Smooth muscle cell (in vitro differentiated cells): Measurements from ENCODE around the gene ERC1. TPM values are rescaled to one million over a fixed set of nuclear protein-coding genes. Genes with fewer than 3 reads are reported as not detected.

Source experiments
- DNase-seq: peaks from one replicate; lab custom pipeline; 2025; ENCODE audit not compliant: unreplicated experiment; lab: John Stamatoyannopoulos, UW
- H2AFZ ChIP-seq: fragments of 200-600 bp; sonication (generic); 2 replicates; pipeline ENCODE4 v1.6.0; 2016; ENCODE audit warnings: antibody characterized with exemption, low read depth, mild to moderate bottlenecking
- H3F3A ChIP-seq: fragments of 200-600 bp; sonication (generic); 2 replicates; pipeline ENCODE4 v1.6.0; 2017; ENCODE audit warnings: antibody characterized with exemption, low read depth
- H3K27ac ChIP-seq: fragments of 200-600 bp; sonication (generic); 2 replicates; pipeline ENCODE4 v1.5.1; 2016; ENCODE audit warnings: low read depth, mild to moderate bottlenecking
- H3K27me3 ChIP-seq: fragments of 200-600 bp; sonication (generic); 2 replicates; pipeline ENCODE4 v1.6.1; 2016; ENCODE audit warnings: low read depth, mild to moderate bottlenecking
- H3K36me3 ChIP-seq: fragments of 200-600 bp; sonication (generic); 2 replicates; pipeline ENCODE4 v1.5.1; 2016; ENCODE audit warnings: low read depth
- H3K4me1 ChIP-seq: fragments of 200-600 bp; sonication (generic); 2 replicates; pipeline ENCODE4 v1.5.1; 2016; ENCODE audit warnings: low read depth
- H3K4me2 ChIP-seq: fragments of 200-600 bp; sonication (generic); 2 replicates; pipeline ENCODE4 v1.6.0; 2016; ENCODE audit warnings: mild to moderate bottlenecking
- H3K4me3 ChIP-seq: fragments of 200-600 bp; sonication (generic); 2 replicates; pipeline ENCODE4 v1.5.1; 2016; ENCODE audit warnings: mild to moderate bottlenecking
- H3K79me2 ChIP-seq: fragments of 200-600 bp; sonication (generic); 2 replicates; pipeline ENCODE4 v1.6.0; 2016; ENCODE audit warnings: low read depth, mild to moderate bottlenecking
- H3K9ac ChIP-seq: fragments of 200-600 bp; sonication (generic); 2 replicates; pipeline ENCODE4 v1.6.0; 2016; ENCODE audit warnings: low read depth
- H3K9me3 ChIP-seq: fragments of 200-600 bp; sonication (generic); replicated peaks from 2 replicates; pipeline ENCODE4 v1.5.1; 2016; ENCODE audit warnings: low read depth
- H4K20me1 ChIP-seq: fragments of 200-600 bp; sonication (generic); 2 replicates; pipeline ENCODE4 v1.6.0; 2016; ENCODE audit warnings: low read depth
- WGBS: methylation state at CpG from one replicate; pipeline ENCODE4 v1.1.7; 2016; ENCODE audit warnings: low lambda C conversion rate; 5-methylcytosine and 5-hydroxymethylcytosine counted together
- polyA plus RNA-seq: library from polyadenylated mRNA; unstranded; fragments of >200 nt; fragmentation: Nextera tagmentation; extraction: Ambion mirVana; gene quantifications from 2 replicates; pipeline ENCODE4 v1.2.1, GENCODE V29; 2016
- total RNA-seq: library from RNA; depleted of rRNA; stranded (reverse); fragments of >200 nt; gene quantifications from 2 replicates; pipeline ENCODE4 v1.2.3, GENCODE V29; 2014
- TF ChIP-seq, protein P1 (sequence below): fragments of 200-600 bp; sonication (generic); IDR thresholded peaks from 2 replicates; pipeline ENCODE4 v1.5.1; 2017; ENCODE audit warnings: borderline replicate concordance, mild to moderate bottlenecking, antibody characterized with exemption; ENCODE audit not compliant: insufficient read depth, poor library complexity, severe bottlenecking

ERC1 gene
- total and polyA plus RNA-seq, 2 experiments from 2014 or later, result 13.8 to 17.6 TPM

DNA sequence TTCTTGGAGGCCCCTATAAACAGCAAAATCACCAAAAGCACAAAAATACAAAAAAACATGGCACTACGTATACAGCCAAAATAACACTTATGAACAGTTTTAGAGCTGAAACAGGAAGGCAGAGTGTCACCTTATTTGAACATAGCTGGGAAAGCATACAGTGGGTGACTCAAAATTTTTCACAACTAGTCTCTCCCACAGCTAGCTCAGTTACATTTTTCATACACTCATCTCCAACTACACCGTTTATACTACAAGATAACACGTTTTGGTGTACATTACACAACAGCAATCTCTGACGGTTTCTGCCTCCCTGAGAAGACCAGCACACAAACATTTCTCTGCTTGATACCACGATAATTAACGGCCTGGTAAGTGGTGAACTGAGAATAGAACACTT is 44.4 kb upstream of the ERC1 start:
- H3K79me2 ChIP-seq, result peaks cover 32% of the 10 kb centered on the region
- no peaks in the 10 kb centered on the region for H3F3A ChIP-seq
- no peak overlapping the region for H2AFZ ChIP-seq
- TF ChIP-seq, protein P1, sequence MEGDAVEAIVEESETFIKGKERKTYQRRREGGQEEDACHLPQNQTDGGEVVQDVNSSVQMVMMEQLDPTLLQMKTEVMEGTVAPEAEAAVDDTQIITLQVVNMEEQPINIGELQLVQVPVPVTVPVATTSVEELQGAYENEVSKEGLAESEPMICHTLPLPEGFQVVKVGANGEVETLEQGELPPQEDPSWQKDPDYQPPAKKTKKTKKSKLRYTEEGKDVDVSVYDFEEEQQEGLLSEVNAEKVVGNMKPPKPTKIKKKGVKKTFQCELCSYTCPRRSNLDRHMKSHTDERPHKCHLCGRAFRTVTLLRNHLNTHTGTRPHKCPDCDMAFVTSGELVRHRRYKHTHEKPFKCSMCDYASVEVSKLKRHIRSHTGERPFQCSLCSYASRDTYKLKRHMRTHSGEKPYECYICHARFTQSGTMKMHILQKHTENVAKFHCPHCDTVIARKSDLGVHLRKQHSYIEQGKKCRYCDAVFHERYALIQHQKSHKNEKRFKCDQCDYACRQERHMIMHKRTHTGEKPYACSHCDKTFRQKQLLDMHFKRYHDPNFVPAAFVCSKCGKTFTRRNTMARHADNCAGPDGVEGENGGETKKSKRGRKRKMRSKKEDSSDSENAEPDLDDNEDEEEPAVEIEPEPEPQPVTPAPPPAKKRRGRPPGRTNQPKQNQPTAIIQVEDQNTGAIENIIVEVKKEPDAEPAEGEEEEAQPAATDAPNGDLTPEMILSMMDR, result no peak
- peaks cover 6% of the 10 kb centered on the region for H3K4me1 ChIP-seq
- H3K27me3 ChIP-seq, result no peaks in the 10 kb centered on the region
- 64% methylated on average over 6 of the region's 6 CpGs for WGBS
- H3K27ac ChIP-seq, result peak overlapping the region; percentile 51
- H3K9me3 ChIP-seq, result no peaks in the 10 kb centered on the region
- H3K4me3 ChIP-seq, result no peak overlapping the region
- no peaks in the 10 kb centered on the region for H3K36me3 ChIP-seq
- H4K20me1 ChIP-seq, result no peaks in the 10 kb centered on the region
- no peak overlapping the region for H3K4me2 ChIP-seq
- no peak for DNase-seq
- no peak overlapping the region for H3K9ac ChIP-seq

DNA sequence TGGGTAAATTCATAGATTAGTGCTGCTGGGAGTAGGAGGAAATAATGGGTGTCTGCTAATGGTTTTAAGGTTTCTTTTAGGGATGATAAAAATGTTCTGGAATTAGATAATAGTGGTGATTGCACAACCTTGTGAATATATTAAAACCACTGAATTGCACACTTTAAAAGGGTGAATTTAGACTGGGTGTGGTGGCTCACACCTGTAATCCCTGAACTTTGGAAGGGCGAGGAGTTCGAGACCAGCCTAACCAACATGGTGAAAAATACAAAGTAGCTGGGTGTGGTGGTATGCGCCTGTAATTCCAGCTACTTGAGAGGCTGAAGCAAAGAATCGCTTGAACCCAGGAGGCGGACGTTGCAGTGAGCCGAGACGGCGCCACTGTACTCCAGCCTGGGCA is 42.8 kb upstream of the ERC1 start:
- peak overlapping the region; percentile 88 for H3K27ac ChIP-seq
- no peak overlapping the region for H3K9ac ChIP-seq
- no peaks in the 10 kb centered on the region for H3F3A ChIP-seq
- H3K36me3 ChIP-seq, result no peaks in the 10 kb centered on the region
- H3K79me2 ChIP-seq, result peaks cover 21% of the 10 kb centered on the region
- WGBS, result 91% methylated on average over 9 of the region's 9 CpGs
- H3K4me2 ChIP-seq, result peak overlapping the region; percentile 89
- H3K4me3 ChIP-seq, result peak overlapping the region; percentile 72
- TF ChIP-seq, protein P1, result no peak
- DNase-seq, result no peak
- H2AFZ ChIP-seq, result no peak overlapping the region
- H4K20me1 ChIP-seq, result no peaks in the 10 kb centered on the region
- peaks cover 6% of the 10 kb centered on the region for H3K4me1 ChIP-seq
- H3K9me3 ChIP-seq, result no peaks in the 10 kb centered on the region
- H3K27me3 ChIP-seq, result no peaks in the 10 kb centered on the region

DNA sequence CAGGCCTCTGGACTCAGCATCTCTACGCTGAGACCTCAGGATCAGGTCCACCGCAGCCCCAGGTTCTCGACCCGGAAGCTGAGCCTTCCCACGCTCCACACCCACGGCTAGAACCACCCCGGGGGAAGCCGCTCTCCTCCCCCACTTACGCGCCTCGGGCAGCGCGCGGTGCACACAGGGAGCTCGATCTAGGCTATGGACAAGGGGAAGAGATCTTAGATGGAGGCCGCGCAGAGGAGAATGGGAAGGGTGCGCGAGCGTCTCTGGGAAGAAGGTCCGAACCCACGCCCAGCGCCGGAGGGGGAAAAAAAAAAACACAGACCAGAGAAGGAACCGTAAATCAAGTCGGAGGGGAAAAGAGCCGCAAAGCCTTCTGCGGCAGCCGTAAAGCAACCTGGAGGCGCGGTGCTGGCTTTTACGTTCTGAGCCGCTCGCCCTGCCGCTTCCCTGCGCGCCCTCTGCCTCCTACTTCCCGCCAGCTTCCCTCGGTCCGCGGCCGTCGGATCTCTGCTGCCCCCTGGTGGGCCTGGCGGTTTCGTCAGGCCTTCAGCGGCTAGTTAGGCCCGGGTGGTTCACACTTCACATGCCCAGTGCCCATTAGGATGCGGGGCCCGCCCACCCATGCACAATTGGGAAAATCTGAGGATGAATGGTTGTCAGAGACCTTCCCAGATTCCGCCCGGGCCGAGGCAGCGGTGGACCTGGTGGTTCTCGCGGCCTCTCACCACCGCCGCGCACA is 41.4 kb upstream of the ERC1 start, which contains the start of gene RAD52:
TSS of gene RAD52 (minus strand) at position 242 of the 739 bp plus-strand sequence. CDS start 16,636 bp downstream, outside the sequence.
- DNase-seq, result peak; percentile 90
- no peaks in the 10 kb centered on the region for H4K20me1 ChIP-seq
- H3K4me1 ChIP-seq, result peaks cover 6% of the 10 kb centered on the region
- no peaks in the 10 kb centered on the region for H3K27me3 ChIP-seq
- H3K4me3 ChIP-seq, result peak within 1 kb of the TSS; percentile 72
- H3K9me3 ChIP-seq, result no peaks in the 10 kb centered on the region
- peak within 1 kb of the TSS; percentile 89 for H3K4me2 ChIP-seq
- TF ChIP-seq, protein P1, result peak; percentile 96
- peak within 1 kb of the TSS; percentile 62 for H3K9ac ChIP-seq
- H3K27ac ChIP-seq, result peak within 1 kb of the TSS; percentile 88
- H3K36me3 ChIP-seq, result no peaks in the 10 kb centered on the region
- peaks cover 18% of the 10 kb centered on the region for H3K79me2 ChIP-seq
- H2AFZ ChIP-seq, result peak within 1 kb of the TSS; percentile 79
- WGBS, result 2% methylated on average over 55 of the region's 58 CpGs
- no peaks in the 10 kb centered on the region for H3F3A ChIP-seq

DNA sequence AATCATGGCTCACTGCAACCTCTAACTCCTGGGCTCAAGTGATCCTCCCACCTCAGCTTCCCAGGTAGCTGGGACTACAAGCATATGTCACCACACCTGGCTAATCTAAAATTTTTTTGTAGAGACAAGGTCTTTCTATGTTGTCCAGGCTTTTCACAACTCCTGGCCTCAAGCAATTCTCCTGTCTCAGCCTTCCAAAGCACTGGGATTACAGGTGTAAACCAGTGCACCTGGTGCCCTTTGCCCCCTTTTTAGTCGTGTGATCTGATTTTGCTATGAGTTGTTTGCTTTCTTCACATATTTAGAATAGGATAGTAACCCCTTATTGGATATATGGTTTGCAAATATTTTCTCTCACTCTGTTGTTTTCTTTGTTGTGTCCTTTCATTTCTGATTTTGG is 39.8 kb upstream of the ERC1 start:
- Histone ChIP-seq H2AFZ (no peak overlapping the region), H3K27me3 (no peaks in the 10 kb centered on the region), H3K27ac (no peak overlapping the region), H3K9ac (no peak overlapping the region), H3F3A (no peaks in the 10 kb centered on the region), H3K4me3 (no peak overlapping the region), H3K4me1 (peaks cover 6% of the 10 kb centered on the region), H3K79me2 (peaks cover 14% of the 10 kb centered on the region), H4K20me1 (no peaks in the 10 kb centered on the region), H3K4me2 (no peak overlapping the region), H3K36me3 (no peaks in the 10 kb centered on the region), H3K9me3 (no peaks in the 10 kb centered on the region)
- TF ChIP-seq, protein P1, result no peak
- WGBS, result 70% methylated on average over 1 of the region's 1 CpG
- DNase-seq, result no peak
